ENCODE data around the gene SOX2.

Gene SOX2

DNA sequence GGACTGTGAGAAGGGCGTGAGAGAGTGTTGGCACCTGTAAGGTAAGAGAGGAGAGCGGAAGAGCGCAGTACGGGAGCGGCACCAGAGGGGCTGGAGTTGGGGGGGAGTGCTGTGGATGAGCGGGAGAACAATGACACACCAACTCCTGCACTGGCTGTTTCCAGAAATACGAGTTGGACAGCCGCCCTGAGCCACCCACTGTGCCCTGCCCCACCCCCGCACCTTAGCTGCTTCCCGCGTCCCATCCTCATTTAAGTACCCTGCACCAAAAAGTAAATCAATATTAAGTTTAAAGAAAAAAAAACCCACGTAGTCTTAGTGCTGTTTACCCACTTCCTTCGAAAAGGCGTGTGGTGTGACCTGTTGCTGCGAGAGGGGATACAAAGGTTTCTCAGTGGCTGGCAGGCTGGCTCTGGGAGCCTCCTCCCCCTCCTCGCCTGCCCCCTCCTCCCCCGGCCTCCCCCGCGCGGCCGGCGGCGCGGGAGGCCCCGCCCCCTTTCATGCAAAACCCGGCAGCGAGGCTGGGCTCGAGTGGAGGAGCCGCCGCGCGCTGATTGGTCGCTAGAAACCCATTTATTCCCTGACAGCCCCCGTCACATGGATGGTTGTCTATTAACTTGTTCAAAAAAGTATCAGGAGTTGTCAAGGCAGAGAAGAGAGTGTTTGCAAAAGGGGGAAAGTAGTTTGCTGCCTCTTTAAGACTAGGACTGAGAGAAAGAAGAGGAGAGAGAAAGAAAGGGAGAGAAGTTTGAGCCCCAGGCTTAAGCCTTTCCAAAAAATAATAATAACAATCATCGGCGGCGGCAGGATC lies at the start of gene SOX2:
TSS of gene SOX2 (plus strand) at position 601 of the 811 bp plus-strand sequence. CDS start 436 bp downstream, outside the sequence.
- DNase-seq = peak in 1 of 2 donors; percentile 34

GRCh38 chr3:181683563-181683962 lies 28.2 kb upstream of the SOX2 start:
- DNase-seq = no peak

GRCh38 chr3:181687190-181687589 lies 24.5 kb upstream of the SOX2 start:
- no peak for DNase-seq

DNA sequence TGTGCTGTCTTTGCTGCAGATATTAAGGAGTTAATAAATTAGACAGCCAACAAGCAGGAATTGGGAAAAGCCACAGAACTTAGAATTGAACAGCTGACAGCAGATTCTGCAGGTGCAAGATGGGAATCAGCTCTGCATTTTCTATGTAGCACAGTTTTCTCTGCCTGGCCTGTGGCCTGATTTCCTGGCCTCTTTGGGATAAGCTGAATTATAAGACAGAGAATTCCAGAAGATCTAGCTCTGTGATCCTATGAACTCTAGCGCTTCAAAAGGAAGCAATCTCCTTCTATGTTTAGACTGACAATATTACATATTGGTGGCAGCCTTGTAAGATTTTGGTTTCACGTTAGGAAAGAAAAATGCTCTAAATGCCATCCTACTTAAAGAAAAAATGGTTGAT lies 24.0 kb upstream of the SOX2 start:
- no peak for DNase-seq

DNA sequence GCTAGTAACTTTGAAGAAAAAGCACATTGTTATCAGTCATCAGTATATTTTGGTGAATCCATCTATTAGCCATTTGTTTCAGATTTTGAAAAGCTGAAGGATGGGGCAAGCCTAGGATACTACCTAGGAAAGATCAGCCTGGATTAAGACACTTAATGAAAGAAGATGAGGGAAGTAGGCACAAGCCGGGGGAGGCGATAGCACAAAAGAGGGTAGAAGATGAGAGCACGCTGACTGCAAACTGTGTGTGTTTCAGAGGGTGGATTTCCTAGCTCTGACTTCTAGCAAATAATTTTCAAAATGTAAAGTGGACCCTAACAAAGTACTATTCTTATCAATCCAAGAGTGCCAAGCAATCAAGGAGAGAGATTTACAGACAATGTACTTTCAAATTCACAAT lies 22.2 kb upstream of the SOX2 start:
- DNase-seq = no peak

DNA sequence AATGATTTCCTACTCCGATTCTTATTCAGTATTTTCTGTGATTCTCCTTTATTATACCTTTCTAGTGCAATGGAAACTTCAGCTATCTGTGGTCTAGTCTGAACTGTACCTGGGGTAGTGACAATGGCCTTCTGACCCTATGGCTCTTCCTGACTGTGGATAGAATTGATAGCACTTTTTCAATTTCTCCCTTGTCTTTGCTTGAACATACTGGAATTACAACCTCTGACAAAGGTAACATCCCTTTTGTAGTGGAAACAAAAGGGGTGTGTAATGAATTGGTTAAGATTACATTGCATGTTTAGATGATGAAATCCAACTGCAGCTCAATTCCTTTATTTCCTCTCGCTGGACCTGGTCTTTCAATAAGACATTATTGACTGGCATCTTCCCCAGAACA lies 21.0 kb upstream of the SOX2 start:
- no peak for DNase-seq

GRCh38 chr3:181691901-181692300 lies 19.8 kb upstream of the SOX2 start:
- DNase-seq = no peak

DNA sequence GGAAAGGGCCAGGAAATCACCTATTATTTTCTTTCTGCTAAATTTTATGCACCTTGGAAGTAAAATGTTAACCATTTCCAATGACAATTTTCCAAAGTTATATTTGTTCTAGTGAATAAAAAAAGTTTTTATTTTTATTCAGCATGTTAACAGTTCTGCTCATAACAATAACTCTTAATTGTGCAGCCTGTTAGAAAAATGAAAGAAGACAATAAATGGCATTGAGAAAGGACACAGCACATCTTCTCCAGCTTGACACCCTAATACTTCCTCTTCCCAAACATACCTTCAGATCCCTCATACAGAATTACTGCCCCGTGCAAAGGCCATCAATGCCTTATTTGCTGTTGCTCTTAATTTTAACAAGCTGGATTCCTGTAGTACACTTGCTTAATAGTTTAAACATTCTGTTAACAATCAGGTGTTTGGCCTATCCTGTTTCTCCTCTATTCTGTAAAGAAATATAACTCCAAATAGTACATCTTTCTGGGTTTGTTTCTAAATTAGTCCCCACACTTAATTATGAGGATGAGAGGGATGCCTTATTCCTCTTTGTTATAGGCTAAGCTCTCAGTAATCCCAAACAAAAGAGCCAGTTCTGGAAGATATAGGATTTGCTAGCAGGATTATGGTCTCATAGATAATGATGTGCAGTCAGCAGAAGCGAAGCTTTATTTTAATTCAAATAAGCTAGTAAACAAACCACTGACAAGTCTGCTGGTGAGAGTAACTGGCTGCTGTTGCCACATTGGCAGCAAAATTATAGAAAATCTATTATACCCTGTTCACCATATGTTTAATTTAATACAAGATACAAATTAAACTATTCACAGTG lies 19.2 kb upstream of the SOX2 start:
- no peak for DNase-seq

GRCh38 chr3:181693280-181693679 lies 18.4 kb upstream of the SOX2 start:
- DNase-seq = no peak

DNA sequence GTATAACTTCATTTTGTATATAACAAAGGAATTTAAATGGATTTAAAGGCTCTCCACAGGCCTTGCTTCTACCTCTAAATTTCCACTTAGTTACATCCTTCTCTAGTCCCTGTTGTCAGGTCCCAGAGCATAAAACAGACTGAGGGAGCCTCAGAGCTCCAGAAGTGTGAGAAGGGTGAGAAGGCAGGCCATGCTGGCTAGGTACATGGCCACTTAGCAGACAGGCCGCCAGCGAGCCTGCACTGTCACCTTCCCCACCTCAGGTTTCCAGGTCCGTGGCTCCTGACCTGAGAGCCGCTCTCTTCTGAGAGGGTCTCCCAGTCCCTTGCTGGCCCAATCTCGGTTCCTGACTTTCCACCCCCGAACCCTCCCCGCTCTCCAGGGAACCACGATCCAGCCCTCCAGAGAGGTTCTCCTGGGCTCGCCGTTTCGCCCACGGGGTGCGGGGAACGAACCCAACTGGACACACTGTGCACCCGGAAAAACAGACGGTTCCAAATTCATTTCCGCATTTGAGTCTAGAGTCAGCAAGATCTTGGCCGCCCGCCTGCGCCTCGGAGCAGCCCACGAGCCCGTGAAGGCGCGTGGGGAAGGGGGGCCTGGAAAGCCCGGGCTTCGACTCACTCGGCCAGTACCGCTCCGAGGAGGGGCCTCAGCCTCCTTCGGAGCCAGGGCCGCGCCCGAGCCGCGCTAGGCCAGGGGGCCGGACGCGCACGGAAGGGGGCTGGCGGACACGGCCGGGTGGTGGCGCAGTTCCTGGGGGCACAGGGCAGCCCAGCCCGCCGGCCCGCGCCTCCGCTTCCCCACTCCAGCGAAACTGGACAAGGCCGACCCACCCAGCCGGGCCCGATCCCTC lies 16.7 kb upstream of the SOX2 start:
- no peak for DNase-seq

- no peak for DNase-seq
These were observed 15.8 kb upstream of the SOX2 start for GRCh38 chr3:181695661-181696491.

DNA sequence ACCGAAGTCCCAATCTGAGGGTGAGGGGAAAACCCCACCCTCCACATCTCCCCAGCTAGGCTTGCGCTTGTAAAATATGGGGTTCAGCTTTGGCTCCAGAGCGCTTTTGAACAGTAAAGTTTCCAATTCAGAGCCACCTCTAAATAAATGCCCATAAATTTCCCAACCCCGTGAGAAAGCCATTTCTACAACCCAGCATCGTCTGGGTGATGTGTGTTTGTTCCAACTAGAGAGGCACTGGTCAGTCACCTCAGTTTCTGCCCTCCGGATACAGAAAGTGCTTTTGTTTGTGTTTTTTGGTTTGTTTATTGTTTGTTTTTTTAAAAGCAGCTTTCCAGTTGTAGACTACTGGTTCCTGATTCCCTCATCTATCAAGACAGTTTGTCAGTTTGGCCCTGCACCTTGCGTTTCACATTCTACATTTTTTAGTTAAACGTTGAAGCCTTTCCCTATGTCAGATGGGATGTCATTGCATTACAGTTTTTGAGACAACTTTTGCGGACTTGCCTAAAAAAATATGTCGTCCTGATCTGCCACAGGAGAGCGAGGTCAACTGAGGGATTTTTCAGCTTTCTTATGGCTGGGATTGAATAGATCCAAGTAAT lies 15.0 kb upstream of the SOX2 start:
- DNase-seq = no peak

DNA sequence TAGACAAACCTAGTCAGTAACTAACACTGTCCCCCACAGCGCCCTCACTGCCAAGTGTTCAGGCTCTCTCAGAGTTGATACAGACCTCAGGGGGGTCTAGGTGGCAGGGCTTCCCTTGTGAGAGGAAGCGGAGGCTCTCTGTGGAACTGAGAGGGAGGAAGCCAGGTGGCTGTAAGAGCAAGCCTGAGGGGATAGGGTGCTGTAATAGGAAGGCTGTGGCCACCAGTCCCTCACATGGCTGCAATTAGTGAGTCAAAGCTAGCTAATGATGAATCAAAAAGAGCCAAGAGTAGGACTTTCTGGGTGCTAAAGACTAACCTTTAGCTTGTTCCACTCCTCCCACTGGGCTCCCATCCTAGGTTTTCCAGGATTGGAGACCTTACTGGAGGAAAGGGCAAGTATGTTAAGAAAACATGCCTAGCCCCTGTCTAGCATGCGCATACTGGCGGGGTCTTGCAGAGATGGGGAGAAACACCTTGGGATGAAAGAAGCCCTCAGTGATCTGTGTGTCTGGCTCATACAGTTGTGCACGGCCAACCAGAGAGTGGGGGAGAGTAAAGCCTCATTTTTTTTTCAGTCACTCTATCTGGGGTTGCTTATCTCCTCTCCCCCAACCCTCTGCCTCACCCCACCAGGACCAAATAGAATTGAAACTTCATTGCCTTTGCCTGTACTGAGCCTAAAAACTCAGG lies 13.3 kb upstream of the SOX2 start:
- no peak for DNase-seq

GRCh38 chr3:181699171-181699903 lies 12.4 kb upstream of the SOX2 start:
- no peak for DNase-seq

GRCh38 chr3:181700168-181701087 lies 11.3 kb upstream of the SOX2 start:
- DNase-seq = peak; percentile 33 to 50

- no peak for DNase-seq
These were observed 10.6 kb upstream of the SOX2 start for GRCh38 chr3:181701096-181701495.

DNA sequence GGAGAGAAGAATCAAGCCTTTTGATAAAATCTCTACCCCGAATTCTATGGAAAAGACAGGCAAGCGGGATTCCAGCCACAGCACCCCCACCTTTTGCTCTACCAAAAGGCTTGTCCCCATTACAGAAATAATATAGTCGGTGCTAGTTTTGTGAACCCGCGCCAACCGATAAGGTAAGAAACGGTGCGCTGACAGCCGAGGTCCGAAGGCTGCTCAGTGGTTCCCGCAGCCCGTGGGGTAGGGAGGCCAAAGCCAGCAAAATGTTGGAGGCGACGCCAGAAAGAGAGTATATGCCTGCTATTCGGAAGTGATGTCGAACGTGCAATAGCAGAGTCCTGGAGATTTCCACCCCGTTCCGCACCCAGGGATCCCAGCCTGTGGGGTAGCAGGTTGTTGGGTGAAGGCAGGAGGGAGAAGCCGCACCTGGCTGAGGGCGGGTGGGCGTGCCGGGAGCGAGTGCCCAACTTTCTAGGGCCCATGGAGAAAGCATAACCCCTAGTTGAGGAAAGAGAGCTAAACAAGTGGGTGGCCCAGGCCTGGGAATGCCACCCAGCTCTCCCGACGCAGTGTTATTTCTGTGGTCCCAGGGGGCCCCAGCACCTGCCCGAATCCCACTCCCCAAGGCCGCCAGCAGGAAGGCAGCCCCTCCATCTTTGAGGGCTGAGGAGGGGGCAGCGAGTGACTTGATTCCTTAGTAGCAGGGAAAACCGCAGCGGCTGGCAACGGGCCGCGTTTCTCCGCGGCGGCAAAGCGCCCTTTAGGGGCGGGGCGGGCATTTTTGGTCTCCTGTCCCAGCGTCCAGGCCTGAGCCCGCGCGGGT lies 7.9 kb upstream of the SOX2 start:
- DNase-seq = no peak

GRCh38 chr3:181704421-181705085 lies 7.2 kb upstream of the SOX2 start:
- no peak for DNase-seq
